K562 (cell line): ENCODE measurements around the gene GGT5.
"Not testable (repeated sequence)": the region's sequence is repeated elsewhere in the genome, so short reads cannot be mapped to it uniquely, and the experiment has no call there.

Source experiments
- NONO ChIP-seq, 2 experiments: fragments of 200-400 bp in 1 of 2; fragments of 450-650 bp in 1 of 2; formaldehyde crosslinking in 1 of 2; IDR thresholded peaks; 2 replicates each; pipeline ENCODE4 v1.6.1; 2017; ENCODE audit warnings: low read depth in 2 of 2, mild to moderate bottlenecking in 2 of 2, moderate library complexity in 2 of 2, low read length in 1 of 2
- TF ChIP-seq, protein P1 (sequence below), 3 experiments: IDR thresholded peaks in 2 of 3; conservative IDR thresholded peaks in 1 of 3; 2 replicates each; pipeline ENCODE4 v1.5.1; 2011 to 2012; ENCODE audit warnings: low read length in 3 of 3, mild to moderate bottlenecking in 3 of 3, control low read depth in 2 of 3, improper control_type of control experiment in 1 of 3, inconsistent platforms in 1 of 3, low read depth in 1 of 3, mixed read lengths in 1 of 3, moderate library complexity in 1 of 3; ENCODE audit not compliant: insufficient read depth in 2 of 3

- not testable (repeated sequence) for TF ChIP-seq NONO (IDR thresholded peaks at IDR 0.05; ENCODE audit: low read depth in 2 of 2, low read length in 1 of 2)
- TF ChIP-seq, protein P1, sequence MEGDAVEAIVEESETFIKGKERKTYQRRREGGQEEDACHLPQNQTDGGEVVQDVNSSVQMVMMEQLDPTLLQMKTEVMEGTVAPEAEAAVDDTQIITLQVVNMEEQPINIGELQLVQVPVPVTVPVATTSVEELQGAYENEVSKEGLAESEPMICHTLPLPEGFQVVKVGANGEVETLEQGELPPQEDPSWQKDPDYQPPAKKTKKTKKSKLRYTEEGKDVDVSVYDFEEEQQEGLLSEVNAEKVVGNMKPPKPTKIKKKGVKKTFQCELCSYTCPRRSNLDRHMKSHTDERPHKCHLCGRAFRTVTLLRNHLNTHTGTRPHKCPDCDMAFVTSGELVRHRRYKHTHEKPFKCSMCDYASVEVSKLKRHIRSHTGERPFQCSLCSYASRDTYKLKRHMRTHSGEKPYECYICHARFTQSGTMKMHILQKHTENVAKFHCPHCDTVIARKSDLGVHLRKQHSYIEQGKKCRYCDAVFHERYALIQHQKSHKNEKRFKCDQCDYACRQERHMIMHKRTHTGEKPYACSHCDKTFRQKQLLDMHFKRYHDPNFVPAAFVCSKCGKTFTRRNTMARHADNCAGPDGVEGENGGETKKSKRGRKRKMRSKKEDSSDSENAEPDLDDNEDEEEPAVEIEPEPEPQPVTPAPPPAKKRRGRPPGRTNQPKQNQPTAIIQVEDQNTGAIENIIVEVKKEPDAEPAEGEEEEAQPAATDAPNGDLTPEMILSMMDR (IDR thresholded peaks at IDR 0.05 in 2 of 3, conservative IDR thresholded peaks at IDR 0.05 in 1 of 3; ENCODE audit: insufficient read depth in 2 of 3, low read depth in 1 of 3, low read length in 3 of 3): not testable (repeated sequence)
Observed at GRCh38 chr22:24253126-24253525, 8.2 kb upstream of the GGT5 start.
